Testis (tissue), 5 donors: ENCODE data around the gene ANAPC16. TPM values are rescaled to one million over a fixed set of nuclear protein-coding genes. Genes with fewer than 3 reads are reported as not detected.

Experiments
- DNase-seq: peaks from one replicate; pipeline ENCODE4 v3.0.0-alpha.2; 2019
- H3K27ac ChIP-seq, 2 donors: fragments of 200-600 bp; sonication (generic); one replicate each; pipeline ENCODE4 v1.5.1; 2019
- H3K27me3 ChIP-seq: fragments of 200-600 bp; sonication (generic); one replicate; pipeline ENCODE4 v1.5.1; 2019
- H3K36me3 ChIP-seq: fragments of 200-600 bp; sonication (generic); one replicate; pipeline ENCODE4 v1.5.1; 2017; ENCODE audit warnings: low read depth; ENCODE audit errors: missing control alignments
- H3K4me1 ChIP-seq: fragments of 200-600 bp; sonication (generic); one replicate; pipeline ENCODE4 v1.5.1; 2019
- H3K4me3 ChIP-seq, 2 donors: fragments of 200-600 bp; sonication (generic); one replicate each; pipeline ENCODE4 v1.5.1; 2017 to 2019
- H3K9me3 ChIP-seq: fragments of 200-600 bp; sonication (generic); one replicate; pipeline ENCODE4 v1.5.1; 2017
- CTCF ChIP-seq, 3 experiments: fragments of 450-650 bp in 2 of 3; fragments of 200-600 bp in 1 of 3; sonication (generic) in 1 of 3; IDR thresholded peaks; one replicate each; pipeline ENCODE4 v1.5.1; 2016 to 2019; ENCODE audit warnings: antibody characterized with exemption in 3 of 3, mild to moderate bottlenecking in 2 of 3, moderate library complexity in 1 of 3
- POLR2A ChIP-seq: fragments of 450-650 bp; IDR thresholded peaks from one replicate; pipeline ENCODE4 v1.6.1; 2017; ENCODE audit warnings: antibody characterized with exemption, mild to moderate bottlenecking, moderate library complexity
- WGBS, 2 donors: methylation state at CpG; one replicate each; pipeline ENCODE4 v1.1.5; 2018; 5-methylcytosine and 5-hydroxymethylcytosine counted together
- intact Hi-C: fragments of 100-400 bp; cut with DNase I; formaldehyde crosslinking; loops from one replicate; pipeline ENCODE4 v1.15.1; 2023; ENCODE audit warnings: low total_unique reads
- long read RNA-seq, 2 donors: transcript quantifications; one replicate each; lab custom pipeline, GENCODE V29; 2026
- polyA plus RNA-seq: library from polyadenylated mRNA; stranded (reverse); fragments of 350-450 nt; fragmentation: Illumina TruSeq; extraction: RNeasy Lipid Tissue Mini Kit (QIAGEN cat#74804); gene quantifications from one replicate; pipeline ENCODE4 v1.2.3, GENCODE V29; 2014; ENCODE audit warnings: low read depth, low replicate concordance; ENCODE audit not compliant: insufficient read depth
- total RNA-seq, 2 donors: library from RNA; depleted of rRNA; stranded (reverse); fragments of >200 nt; gene quantifications; one replicate each; pipeline ENCODE4 v1.2.3, GENCODE V29; 2016

Gene ANAPC16
- total RNA-seq: 10 to 100 TPM; 43.8 to 47.9 TPM
- polyA plus RNA-seq: 96.0 TPM
- long read RNA-seq, donor 1, transcript ANAPC16-201 (4 exons, 3,195 nt): major isoform, 47 of 127 reads
- long read RNA-seq, donor 1, transcript ANAPC16-205 (5 exons, 3,567 nt): minor isoform, 7 of 127 reads
- long read RNA-seq, donor 1, transcript ANAPC16-202 (3 exons, 1,828 nt): minor isoform, 8 of 127 reads
- long read RNA-seq, donor 1, partial matches to known transcripts: 26 of 127 reads
- long read RNA-seq, donor 1, other reads (novel, unspliced or antisense): 36 of 127 reads
- long read RNA-seq, donor 2, transcript ANAPC16-203 (3 exons, 734 nt): minor isoform, 5 of 55 reads
- long read RNA-seq, donor 2, transcript ANAPC16-201 (4 exons, 3,195 nt): major isoform, 26 of 55 reads
- long read RNA-seq, donor 2, partial matches to known transcripts: 5 of 55 reads
- long read RNA-seq, donor 2, other reads (novel, unspliced or antisense): 14 of 55 reads

- H3K4me3 ChIP-seq: peak within 1 kb of the TSS; percentile 47 to 85
- H3K36me3 ChIP-seq: no peaks in the 10 kb centered on the region
- peaks cover 42% of the 10 kb centered on the region for H3K4me1 ChIP-seq
- H3K9me3 ChIP-seq: no peaks in the 10 kb centered on the region
- H3K27me3 ChIP-seq: no peaks in the 10 kb centered on the region
- peak; percentile 93 for DNase-seq
- 0% methylated on average over 59 to 64 of the region's 64 CpGs for WGBS, 2 donors
- intact Hi-C loops: loop anchor here (10.0 kb wide), 1 partner anchor 161 kb away; no protein-coding TSS in a partner anchor
- peak within 1 kb of the TSS; percentile 88 to 96 for H3K27ac ChIP-seq
- TF ChIP-seq POLR2A (peak; percentile 52), CTCF (IDR thresholded peaks at IDR 0.05) (no peak)
These were observed at the start of gene ANAPC16, which contains the start of gene ASCC1 for GRCh38 chr10:72215611-72216549. Gene ANAPC16 (plus strand): TSS chr10:72216012. CDS start chr10:72223915, 7,903 bp downstream. Gene ASCC1 (minus strand): TSS chr10:72216276. CDS start chr10:72213298, 2,978 bp downstream.

GRCh38 chr10:72167118-72167517 is 48.7 kb upstream of the ANAPC16 start:
- intact Hi-C loops: no loop called here
- H3K27ac ChIP-seq: no peak overlapping the region
- no peak overlapping the region for H3K4me3 ChIP-seq
- WGBS, 2 donors: 92 to 96% methylated on average over 3 of the region's 3 CpGs
- no peak for DNase-seq
- H3K36me3 ChIP-seq: no peaks in the 10 kb centered on the region
- H3K27me3 ChIP-seq: no peaks in the 10 kb centered on the region
- H3K4me1 ChIP-seq: no peaks in the 10 kb centered on the region
- TF ChIP-seq CTCF (IDR thresholded peaks at IDR 0.05) (no peak), POLR2A (no peak)
- H3K9me3 ChIP-seq: no peaks in the 10 kb centered on the region

DNA sequence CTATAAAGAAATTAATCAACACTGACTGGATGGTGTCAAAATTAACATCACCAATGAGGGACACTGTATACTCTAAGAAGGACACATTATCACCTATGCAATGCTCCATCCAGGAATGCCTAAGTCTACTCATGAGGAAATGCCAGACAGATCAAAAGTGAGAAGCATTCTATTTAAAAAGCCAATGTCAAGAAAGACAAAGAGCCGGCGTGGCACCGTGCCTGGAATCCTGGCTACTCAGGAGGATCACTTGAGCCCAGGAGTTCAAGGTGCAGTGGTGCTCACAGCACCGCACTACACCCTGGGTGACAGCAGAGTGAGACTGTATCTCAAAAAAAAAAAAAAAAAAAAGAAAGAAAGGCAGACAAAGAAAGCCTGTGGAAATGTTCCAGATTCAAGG is 45.5 kb upstream of the ANAPC16 start:
- Histone ChIP-seq H3K27me3 (no peaks in the 10 kb centered on the region), H3K9me3 (no peaks in the 10 kb centered on the region), H3K36me3 (no peaks in the 10 kb centered on the region), H3K4me3 (no peak overlapping the region), H3K4me1 (no peaks in the 10 kb centered on the region), H3K27ac (no peak overlapping the region)
- 50 to 82% methylated on average over 1 to 4 of the region's 4 CpGs for WGBS, 2 donors
- TF ChIP-seq CTCF (IDR thresholded peaks at IDR 0.05) (no peak), POLR2A (no peak)
- intact Hi-C loops: no loop called here
- no peak for DNase-seq

DNA sequence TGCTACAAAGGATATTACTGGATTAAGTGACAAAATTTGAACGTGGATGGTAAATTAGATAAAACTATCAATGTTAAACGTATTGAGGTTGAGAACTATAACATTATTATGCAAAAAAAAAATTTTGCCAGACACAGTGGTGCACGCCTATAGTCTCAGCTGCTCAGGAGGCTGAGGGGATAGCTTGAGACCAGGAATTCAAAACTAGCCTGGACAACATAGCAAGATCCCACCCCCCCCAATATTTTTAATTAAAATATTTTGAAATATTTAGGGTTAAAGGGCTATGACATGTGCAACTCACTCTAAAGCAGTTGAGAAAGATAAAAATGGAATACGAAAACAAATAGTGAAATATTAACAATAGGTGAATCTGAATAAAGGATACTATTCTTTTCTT is 45.1 kb upstream of the ANAPC16 start:
- H3K4me3 ChIP-seq: no peak overlapping the region
- H3K27me3 ChIP-seq: no peaks in the 10 kb centered on the region
- H3K27ac ChIP-seq: no peak overlapping the region
- WGBS, 2 donors: 86 to 91% methylated on average over 4 of the region's 4 CpGs
- no peak for DNase-seq
- no peaks in the 10 kb centered on the region for H3K4me1 ChIP-seq
- H3K36me3 ChIP-seq: no peaks in the 10 kb centered on the region
- H3K9me3 ChIP-seq: no peaks in the 10 kb centered on the region
- intact Hi-C loops: no loop called here
- TF ChIP-seq POLR2A (no peak), CTCF (IDR thresholded peaks at IDR 0.05) (no peak)
